ENCODE results near the gene RNU7-1. TPM values are rescaled to one million over a fixed set of nuclear protein-coding genes. Genes with fewer than 3 reads are reported as not detected.
"Not testable (repeated sequence)": the region's sequence is repeated elsewhere in the genome, so short reads cannot be mapped to it uniquely, and the experiment has no call there.

Gene RNU7-1
- not detected for total RNA-seq

GRCh38 chr12:6943722-6944380 is at the start of gene RNU7-1, which contains the start of gene C12orf57:
Gene RNU7-1, plus strand, starts transcription at chr12:6943816.
Gene C12orf57, plus strand, starts transcription at chr12:6944022. Its CDS starts 100 bp downstream, at chr12:6944122.
- FAIRE-seq (no peak), DNase-seq (ENCODE audit: low spot score in 2 of 2) (peak; percentile 77 to 80)

- no peak for DNase-seq (ENCODE audit: low spot score in 2 of 2)
- FAIRE-seq: no peak
These were observed 49.3 kb upstream of the RNU7-1 start for GRCh38 chr12:6894321-6894720.

GRCh38 chr12:6896846-6897435 is 46.7 kb upstream of the RNU7-1 start:
- FAIRE-seq (no peak), DNase-seq (ENCODE audit: low spot score in 2 of 2) (no peak)

- FAIRE-seq (no peak), DNase-seq (ENCODE audit: low spot score in 2 of 2) (no peak)
These were observed 44.2 kb upstream of the RNU7-1 start for GRCh38 chr12:6899427-6899826.

GRCh38 chr12:6899837-6900519 is 43.6 kb upstream of the RNU7-1 start:
- FAIRE-seq: no peak

GRCh38 chr12:6902448-6902847 is 41.2 kb upstream of the RNU7-1 start:
- DNase-seq (ENCODE audit: low spot score in 2 of 2): no peak
- FAIRE-seq: no peak

More at GRCh38 chr12:6899837-6900519, 43.6 kb upstream of the RNU7-1 start:
- no peak for DNase-seq (ENCODE audit: low spot score in 2 of 2)

- no peak for FAIRE-seq
- no peak for DNase-seq (ENCODE audit: low spot score in 2 of 2)
These were observed 39.9 kb upstream of the RNU7-1 start for GRCh38 chr12:6903722-6904121.

- FAIRE-seq (peak; percentile 47), DNase-seq (ENCODE audit: low spot score in 2 of 2) (peak; percentile 87 to 89)
These were observed 39.0 kb upstream of the RNU7-1 start, which contains the start of gene LRRC23 for GRCh38 chr12:6904280-6905276. Gene LRRC23, plus strand, starts transcription at chr12:6904822. Its CDS starts 812 bp downstream, at chr12:6905634.

- FAIRE-seq: no peak
- no peak for DNase-seq (ENCODE audit: low spot score in 2 of 2)
These were observed 38.1 kb upstream of the RNU7-1 start for GRCh38 chr12:6905414-6906040.

- FAIRE-seq; DNase-seq (ENCODE audit: low spot score in 2 of 2): not testable (repeated sequence)
These were observed 35.5 kb upstream of the RNU7-1 start for GRCh38 chr12:6908141-6908540.

- FAIRE-seq: no peak
- DNase-seq (ENCODE audit: low spot score in 2 of 2): no peak
These were observed 34.0 kb upstream of the RNU7-1 start for GRCh38 chr12:6909421-6910145.

- FAIRE-seq (no peak), DNase-seq (ENCODE audit: low spot score in 2 of 2) (no peak)
These were observed 31.3 kb upstream of the RNU7-1 start for GRCh38 chr12:6912164-6912935.

- FAIRE-seq: no peak
- peak; percentile 86 to 93 for DNase-seq (ENCODE audit: low spot score in 2 of 2)
These were observed 29.2 kb upstream of the RNU7-1 start, which contains the start of gene ENO2 for GRCh38 chr12:6914246-6914946. Gene ENO2, plus strand, starts transcription at chr12:6914580. Its CDS starts 1,253 bp downstream, at chr12:6915833.

GRCh38 chr12:6914947-6915788 is 28.4 kb upstream of the RNU7-1 start:
- no peak for FAIRE-seq
- no peak for DNase-seq (ENCODE audit: low spot score in 2 of 2)

- DNase-seq (ENCODE audit: low spot score in 2 of 2) (no peak), FAIRE-seq (no peak)
These were observed 27.8 kb upstream of the RNU7-1 start for GRCh38 chr12:6915789-6916285.

GRCh38 chr12:6916426-6917200 is 27.0 kb upstream of the RNU7-1 start:
- DNase-seq (ENCODE audit: low spot score in 2 of 2) (no peak), FAIRE-seq (no peak)

Measured in frontal cortex (tissue), 4 donors.